ENCODE data around the gene S100A3.
"Not testable (repeated sequence)": the region's sequence is repeated elsewhere in the genome, so short reads cannot be mapped to it uniquely, and the experiment has no call there.

The S100A3 gene

DNA sequence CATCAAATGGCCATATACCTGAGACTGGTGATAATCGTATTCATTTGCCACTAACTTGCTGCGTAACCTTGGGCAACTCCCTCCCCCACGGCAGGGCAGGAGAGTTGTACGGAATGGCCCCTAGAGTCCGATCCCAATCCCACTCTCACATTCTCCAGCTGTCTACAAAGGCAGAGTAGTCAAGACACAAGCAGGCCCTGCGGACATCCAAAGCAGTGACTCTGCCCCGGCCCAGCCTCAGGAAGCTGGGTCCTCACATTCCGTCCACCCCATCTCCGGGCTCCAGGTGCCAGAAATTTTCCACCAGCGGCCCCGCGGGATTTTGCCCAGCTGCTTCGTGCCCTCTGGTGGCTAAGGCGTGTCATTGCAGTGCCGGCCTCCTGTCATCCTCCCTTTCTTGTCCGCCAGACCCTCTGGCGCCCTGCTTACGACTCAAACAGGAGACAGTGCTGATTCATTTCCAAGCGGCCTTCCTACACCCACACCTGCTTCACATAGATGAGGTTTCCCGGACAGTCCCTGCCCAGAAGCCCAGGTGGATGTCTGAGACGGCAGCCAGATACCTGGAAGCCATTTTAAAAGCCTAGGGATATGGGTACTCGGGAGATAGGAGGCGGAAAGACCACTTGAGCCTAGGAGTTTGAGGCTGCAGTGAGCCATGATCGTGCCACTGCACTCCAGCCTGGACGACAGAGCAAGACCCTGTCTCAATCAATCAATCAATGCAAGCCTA lies 19.5 kb upstream of the S100A3 start:
- peak; percentile 87 for DNase-seq

DNA sequence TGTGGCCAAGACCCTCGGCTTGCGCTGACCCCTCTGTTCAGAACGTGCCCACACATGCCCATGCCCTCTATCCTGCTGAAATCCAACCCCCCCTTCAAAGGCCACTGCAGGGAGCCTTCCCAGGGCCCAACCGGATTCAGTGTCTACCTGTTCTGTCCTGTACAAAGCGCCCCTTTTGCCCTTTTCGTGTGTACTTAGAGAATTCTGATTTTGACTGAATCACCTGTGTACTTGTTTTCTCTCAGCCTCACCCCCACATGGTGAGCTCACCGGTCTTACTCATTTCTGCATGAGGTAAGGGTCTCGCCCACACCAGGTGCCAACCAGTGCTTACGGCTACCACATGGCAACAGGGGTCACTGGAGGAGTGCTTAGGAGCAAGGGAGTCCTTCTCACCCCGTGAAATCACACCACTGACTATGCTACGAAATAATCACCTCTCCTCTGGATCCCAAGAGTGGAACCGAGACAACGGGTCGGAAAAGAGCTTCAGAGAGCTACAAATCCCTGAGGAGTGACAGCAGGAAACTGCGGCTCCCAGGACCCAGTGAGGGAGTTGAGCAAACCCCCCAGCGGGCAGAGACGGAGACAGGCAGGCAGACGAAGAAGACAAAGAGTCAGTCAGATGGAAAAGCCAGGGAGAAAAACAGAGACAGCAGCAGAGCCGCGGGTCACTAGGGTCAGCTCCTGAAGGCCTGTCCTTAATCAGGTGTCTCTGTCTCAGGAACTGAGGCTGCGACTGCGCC lies 18.7 kb upstream of the S100A3 start:
- DNase-seq, result no peak

DNA sequence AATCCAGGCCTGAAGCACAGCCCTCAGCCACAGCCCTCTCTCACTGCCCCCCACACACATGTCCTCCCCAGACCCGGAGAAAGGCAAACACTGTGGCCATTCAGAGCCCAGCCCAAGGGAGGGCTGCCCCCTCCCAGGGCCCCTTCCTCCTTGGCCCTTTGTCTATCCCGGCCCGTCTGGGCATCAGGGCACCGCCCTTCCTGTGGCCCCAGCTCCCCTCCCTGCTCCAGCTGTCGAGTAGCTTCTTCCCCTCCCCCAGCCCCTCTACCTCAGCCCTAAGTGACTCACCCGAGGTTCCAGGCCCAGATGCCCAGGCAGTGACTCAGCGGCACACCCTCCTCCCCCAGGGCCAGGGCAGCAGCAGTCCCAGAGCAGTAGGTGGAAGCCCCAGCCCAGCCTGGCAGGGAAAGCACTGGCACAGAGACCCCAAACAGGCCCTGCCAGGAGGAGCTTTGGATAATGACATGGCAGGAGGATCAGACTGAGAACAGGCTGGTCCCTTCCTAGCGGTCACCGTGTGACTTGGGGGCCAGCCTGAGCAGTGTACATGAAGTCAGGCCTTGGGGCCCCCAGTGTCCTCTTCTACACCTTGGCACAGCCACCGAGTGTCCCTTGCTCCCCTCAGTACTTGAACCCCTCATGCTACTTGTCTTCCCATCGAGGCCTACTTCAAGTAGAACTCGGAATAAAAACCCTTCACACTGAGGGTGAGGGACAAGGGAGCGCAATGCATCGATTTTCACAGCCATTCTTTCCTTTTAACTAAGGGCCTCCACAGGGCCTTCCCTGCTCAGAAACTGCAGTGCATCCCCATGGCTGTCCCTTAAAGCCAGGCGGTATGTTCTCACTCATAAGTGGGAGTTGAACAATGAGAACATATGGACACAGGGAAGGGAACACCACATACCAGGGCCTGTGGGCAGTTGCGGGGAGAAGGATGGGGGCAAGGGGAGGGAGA lies 17.6 kb upstream of the S100A3 start:
- DNase-seq, result peak; percentile 91

DNA sequence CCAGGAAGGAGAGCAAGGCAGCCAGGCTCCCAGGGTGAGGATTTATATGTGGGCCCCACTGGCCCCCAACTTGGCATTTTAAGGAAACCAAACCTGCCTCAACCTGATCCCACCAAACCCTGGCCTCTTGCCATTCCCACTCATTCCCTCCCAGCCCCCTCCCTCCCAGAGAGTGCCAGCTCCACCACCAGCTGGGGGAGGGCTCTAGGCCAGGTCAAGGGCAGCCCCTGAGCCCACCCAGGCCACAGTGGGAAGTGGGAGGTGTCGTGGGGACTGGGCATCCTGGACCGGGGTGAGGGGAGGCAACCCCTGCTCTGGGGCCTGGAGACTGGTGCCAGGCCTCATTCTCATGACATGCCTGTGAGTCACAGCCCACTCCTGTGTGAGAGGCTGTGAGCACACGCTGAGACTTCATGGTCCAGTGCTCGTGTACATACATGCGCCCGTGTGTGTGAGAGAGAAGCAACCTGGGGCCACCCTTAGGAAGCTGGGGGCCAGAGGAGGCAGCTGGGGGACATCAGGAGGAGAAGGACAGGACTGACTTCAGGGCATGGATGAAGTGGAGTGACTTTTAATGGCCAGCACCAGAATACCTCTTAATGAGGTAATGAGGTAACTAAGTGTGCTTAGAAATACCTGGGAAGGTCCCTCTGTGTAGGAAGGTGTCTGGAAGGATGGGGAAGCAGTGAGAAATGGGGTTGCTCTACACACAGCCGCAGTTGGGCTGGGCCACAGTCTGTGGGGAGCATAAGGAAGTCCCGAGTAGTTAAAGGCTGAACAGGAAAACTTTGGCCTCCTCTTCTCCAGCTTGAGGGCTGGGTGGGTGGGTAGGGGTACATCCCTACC lies 16.7 kb upstream of the S100A3 start, which contains the start of gene S100A2:
TSS of gene S100A2 (minus strand) at position 316 of the 846 bp plus-strand sequence. CDS start 1,967 bp downstream, outside the sequence.
- peak; percentile 69 for DNase-seq

DNA sequence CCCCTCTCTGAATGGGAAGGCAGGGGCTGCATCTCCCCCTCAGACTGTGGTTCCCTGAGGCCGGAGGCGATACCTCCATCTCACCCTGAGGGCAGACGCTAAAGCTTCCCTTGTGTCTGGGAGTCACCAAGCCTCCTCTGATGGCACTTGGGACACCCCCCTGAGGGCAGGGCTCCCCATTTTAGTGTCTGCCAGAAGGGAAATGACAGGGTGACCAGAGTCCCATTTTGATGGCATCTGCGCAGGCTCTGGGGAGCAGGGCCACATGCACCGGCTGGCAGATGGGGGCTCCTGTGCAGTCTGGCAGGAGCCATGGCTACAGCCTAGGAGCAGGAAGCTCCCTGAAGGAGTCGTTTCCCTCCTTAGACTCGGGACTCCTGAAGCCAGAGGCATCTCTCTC lies 14.9 kb upstream of the S100A3 start:
- no peak for DNase-seq

DNA sequence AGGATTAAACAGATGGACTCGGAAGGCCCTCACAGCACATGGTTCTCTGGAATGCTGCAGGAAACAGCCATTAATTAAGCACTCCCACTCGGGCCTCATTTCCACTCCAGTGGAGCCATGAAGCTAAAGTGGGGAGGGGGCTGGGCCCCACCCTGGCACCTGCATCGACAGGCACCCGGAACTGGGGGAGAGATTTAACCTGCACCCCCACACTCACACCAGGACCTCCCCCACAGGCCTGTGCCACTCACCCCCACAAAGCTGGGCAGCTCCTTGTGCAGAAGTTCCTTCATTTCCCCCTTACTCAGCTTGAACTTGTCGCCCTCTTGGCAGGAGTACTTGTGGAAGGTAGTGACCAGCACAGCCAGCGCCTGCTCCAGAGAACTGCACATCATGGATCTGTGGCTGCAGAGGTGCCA lies 14.4 kb upstream of the S100A3 start:
- DNase-seq, result no peak

DNA sequence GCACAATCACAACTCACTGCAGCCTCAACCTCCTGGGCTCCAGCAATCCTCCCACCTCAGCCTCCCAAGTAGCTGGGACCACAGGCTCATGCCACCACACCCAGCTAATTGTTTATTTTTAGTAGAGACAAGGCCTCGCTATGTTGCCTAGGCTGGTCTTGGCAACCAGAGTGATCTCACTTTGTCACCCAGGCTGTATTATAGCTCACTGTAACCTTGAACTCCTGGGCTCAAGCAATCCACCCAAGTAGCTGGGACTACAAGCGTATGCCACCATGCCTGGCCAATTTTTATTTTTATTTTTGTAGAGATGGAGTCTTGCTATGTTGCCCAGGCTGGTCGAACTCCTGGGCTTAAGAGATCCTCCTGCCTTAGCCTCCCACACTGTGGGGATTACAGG lies 13.0 kb upstream of the S100A3 start:
- not testable (repeated sequence) for DNase-seq

DNA sequence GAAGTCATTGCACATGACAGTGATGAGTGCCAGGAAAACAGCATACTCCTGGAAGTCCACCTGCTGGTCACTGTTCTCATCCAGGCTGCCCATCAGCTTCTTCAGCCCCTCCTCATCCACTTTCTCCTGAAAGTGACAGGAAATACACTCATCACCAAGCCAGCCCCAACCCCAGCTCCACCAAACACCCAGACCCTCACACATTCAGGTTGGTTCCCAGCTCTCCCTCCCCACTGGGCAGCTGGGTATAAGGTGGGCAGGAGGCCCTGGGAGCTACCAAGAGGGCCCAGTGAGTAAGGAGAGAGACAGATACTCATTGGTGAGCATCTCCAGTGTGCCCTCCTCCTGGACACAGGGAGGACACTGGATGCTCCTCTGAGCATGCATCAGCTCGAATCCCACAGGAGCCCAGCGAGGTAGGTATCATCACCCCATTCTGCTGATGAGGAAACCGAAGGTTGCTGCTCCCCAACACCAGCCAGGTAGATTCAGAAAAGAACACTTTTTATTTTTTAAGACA lies 12.5 kb upstream of the S100A3 start:
- DNase-seq, result no peak

DNA sequence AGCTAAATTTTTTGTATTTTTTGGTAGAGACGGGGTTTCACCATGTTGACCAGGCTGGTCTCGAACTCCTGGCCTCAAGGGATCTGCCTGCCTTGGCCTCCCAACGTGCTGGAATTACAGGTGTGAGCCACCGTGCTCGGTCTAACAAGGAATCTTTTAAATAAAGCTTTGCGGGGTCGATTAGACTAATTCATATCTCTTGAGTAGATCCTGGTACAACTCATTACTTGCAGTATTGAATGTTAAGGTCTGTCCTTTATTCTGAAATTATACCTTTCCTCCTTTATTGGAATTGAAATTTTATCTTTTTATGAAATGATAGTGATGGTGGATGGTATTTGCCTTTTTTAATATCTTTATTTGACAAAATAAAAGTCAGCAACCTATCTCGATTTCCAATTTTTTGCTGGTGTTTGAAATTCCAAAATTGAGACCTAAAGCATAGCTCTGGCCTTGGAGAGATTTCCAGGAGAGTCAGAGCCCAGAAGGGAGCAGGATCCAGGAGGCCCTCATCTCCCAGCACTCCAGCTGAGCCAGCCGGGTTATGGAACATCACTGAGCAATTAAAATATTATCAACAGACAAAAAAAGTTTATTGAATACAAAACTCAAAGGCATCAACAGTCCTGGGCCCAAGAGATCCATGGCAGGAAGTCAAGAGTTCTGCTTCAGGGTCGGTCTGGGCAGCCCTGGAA lies 11.9 kb upstream of the S100A3 start:
- DNase-seq, result no peak

DNA sequence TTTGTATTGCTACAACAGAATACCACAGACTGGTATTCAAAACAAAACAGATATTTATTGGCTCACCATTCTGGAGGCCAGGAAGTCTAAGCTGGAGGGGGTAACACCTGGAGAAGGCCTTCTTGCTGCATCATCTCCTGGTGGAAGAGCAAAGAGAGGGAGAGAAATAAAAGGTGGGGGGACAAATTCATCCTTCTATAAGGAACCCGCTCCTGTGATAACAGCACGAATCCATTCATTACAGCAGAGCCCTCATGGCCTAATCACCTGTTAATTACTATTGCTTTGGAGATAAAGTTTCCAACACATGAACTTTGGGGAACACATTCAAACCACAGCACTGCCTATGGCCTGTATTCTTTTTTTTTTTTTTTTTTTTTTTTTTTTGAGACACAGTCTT lies 11.2 kb upstream of the S100A3 start:
- no peak for DNase-seq

DNA sequence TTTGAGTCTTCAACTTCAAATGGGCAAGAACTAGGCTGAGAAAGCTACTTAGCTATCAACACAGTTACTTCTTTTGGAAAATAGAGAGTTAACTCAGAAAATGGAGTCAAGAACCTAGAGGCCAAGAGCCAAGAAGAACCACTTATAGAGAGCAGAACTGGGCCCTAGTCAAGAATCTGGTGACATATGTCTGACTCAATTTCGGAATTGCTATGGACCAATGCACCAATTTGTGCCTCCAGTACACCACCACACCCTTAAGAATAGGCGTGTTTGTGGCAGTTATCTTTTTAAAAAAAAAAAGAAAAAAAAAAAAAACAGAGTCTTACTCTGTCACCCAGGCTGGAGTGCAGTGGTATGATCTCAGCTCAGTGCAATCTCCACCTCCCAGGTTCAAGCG lies 8.8 kb upstream of the S100A3 start:
- DNase-seq, result no peak

DNA sequence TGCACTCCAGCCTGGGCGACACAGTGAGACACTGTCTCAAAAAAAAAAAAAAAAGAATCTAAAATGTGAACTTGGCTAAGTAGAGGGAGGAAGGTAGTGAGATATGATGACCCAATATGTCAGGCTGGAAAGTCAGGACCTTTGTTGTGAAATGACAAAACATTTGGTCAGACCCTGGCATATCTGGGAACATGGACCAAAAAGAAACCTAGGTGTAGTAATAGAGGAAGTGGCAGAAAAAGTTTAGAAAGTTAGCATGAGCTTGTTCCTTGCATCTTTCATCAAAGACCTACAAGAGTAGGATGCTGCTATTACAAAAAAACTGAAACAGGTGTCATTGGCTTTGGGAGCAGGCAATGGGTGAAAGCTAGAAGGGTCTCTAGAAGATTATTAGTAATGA lies 7.3 kb upstream of the S100A3 start:
- no peak for DNase-seq

DNA sequence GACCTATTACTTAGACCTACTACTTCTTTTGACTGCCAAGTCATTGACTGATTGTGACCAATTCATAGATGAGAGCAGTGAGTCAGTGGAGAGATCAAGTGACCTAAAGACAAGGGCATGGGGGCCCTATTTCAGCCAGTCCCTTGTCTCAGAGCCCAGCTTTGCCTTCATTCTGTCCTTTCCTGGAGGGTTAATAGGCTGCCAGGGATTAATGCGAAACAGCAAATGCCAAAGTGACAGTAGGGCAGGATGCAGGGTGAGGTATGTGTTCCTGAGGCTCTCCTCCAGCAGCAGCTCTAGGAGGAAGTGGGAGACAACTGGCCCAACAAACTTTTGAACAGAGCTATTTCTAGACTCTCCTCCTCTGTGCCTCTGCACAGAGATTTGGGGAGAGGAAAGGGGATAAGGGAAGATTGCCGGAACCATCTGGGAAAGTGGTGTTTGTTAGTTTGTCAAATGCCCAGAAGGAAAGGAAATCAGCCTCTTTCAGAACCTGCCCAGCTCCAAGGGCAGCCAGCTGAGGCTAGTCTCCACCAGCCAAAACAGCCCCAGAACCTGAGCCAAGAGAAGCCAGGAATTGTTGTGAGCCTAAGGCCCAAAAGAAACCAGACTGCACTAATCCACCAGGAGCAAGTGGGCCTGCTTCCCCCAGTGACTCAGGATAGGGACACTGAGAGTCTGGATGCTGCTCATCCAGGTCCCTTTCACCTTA lies 4.9 kb upstream of the S100A3 start:
- no peak for DNase-seq

DNA sequence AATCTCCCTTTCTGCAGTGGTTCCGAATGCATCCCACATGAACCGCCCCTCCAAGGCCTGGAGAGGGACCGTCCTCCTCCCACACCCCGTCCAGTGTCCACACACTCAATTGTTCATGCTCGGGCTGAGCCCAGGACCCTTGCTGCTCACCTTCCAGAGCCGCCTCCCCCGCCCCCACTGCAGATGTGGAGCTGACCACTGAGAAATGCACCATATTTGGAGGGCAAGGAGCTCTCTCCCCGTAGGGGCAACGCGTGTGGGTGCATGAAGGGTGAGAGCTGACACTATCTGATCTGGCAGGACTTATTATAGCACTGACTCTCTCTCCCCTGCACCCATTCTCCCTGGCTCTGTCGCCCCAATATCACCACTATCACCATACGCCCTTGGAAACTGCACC lies 4.0 kb upstream of the S100A3 start:
- DNase-seq, result no peak

DNA sequence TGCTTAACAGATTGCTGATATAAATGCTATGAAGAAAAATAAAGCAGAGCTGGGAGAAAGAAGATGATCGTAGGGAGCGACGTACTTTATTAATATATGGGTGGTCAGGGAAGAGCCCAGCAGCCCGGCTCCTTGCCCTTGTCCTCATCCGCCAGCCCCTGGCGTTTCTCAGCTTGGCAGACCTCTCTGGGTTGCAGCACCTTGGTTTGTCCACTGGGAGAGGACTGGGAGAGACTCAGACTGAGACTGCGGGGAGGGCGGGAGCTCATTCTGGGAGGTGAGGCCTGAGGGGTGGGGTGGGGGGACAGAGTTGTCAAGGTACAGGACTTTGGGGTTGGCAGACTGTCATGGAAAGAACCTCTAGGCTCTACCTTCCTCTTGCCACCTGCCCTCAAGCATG lies 3.3 kb upstream of the S100A3 start:
- DNase-seq, result no peak

DNA sequence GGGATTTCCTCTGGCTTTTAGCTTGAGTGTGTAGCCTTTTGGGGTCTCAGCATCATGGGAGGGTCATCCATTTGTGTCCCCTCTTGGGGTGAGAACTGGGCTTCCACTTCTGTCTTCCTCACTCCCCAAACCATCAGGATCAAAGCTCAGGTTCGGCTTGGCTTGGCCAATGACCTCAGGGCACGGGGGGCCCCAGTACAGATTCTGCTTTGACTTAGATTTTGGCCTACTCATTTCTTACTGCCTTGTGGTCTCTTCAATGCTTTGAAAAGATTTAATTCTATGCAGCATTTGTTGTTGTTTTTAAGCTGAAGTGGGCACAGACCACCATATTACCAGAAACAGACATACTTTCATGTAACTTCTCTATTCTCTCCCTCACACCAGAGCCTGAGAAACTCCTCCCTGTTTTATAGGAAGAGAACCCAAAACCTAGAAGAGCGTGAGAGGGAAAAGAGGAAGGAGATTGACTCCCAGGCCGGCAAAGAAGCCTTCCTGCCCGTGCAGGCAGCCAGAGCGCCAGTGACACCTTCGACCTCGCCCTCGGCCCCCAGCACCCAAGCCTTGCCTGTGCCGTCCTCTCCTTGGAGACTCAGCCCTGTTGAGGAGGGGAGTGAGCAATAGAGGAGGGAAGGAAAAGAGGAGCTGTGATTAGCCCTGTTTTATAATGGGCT lies 1.9 kb upstream of the S100A3 start:
- DNase-seq, result no peak

DNA sequence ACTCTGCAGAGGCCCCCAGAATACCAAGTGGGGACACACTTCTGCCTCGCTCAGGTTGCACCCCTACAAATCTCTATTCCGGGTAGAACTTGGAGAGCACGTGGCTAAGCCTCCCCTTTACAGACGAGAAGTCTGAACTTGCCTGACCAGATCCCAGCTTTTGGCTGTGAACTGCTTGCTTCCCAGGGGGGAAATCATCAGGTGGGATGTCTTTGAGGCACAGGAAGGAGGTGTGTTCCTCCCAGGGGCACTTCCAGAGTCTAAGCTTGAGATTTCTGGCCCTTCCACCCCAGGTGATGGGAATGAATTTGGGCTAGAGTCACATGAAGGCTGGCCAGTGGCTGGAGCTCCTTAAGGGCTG lies 1.3 kb upstream of the S100A3 start:
- DNase-seq, result no peak

DNA sequence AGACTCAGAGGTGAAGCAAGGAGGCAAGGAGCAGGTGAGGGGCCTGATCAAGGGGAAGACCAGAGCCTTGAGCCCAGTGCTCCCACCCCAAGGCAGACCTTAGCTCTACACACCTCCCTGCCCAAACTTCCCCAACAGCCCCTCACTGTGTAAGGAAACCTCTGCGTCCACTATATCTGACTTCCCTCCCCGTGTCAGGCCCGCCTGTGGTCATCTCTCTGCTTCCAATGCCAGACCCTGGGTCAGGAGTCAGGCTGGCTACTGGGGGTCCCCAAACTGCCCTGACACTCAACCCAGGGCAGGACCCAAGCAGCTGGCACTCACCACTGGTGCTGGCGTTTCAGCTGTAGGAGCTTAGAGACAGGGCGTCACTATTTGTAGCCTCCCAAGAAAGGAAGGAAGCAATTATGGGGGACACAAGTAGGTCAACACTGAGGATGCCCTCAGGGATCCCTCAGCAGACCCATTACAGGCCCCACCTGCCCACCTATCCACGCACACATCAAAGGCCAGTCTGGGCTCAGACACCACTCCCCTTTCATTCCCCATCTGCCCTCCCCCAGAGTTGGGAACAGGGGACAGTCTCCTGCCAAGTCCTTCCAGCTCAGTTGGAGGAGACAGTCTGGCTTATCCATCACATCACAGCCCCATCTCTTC lies 811 bp upstream of the S100A3 start:
- no peak for DNase-seq
